GM12878 (cell line): ENCODE results near the gene MTFR1L. TPM values are rescaled to one million over a fixed set of nuclear protein-coding genes. Genes with fewer than 3 reads are reported as not detected.

Experiments used
- ASH2L ChIP-seq: fragments of 300-600, 200-600 bp; sonication (generic); IDR thresholded peaks from 2 replicates; pipeline ENCODE4 v1.6.1; 2017; ENCODE audit warnings: low read depth, mild to moderate bottlenecking, borderline replicate concordance
- HDGF ChIP-seq: fragments of 450-650 bp; IDR thresholded peaks from 2 replicates; pipeline ENCODE4 v1.6.1; 2016; ENCODE audit warnings: antibody characterized with exemption
- MXI1 ChIP-seq: fragments of 150-350 bp; IDR thresholded peaks from 2 replicates; pipeline ENCODE4 v1.6.1; 2011; ENCODE audit warnings: low read depth, mild to moderate bottlenecking, inconsistent platforms, low read length, improper control_type of control experiment
- PAX8 ChIP-seq: fragments of 450-650 bp; IDR thresholded peaks from 2 replicates; pipeline ENCODE4 v1.6.1; 2017; ENCODE audit warnings: mild to moderate bottlenecking, moderate library complexity
- POLR2AphosphoS2 ChIP-seq: IDR thresholded peaks from 2 replicates; pipeline ENCODE4 v1.6.1; 2011; ENCODE audit warnings: low read depth, mild to moderate bottlenecking, low read length, improper control_type of control experiment, moderate library complexity
- RBBP5 ChIP-seq: fragments of 200-600 bp; sonication (generic); conservative IDR thresholded peaks from 2 replicates; pipeline ENCODE4 v1.6.1; 2016
- RUNX3 ChIP-seq: IDR thresholded peaks from 2 replicates; pipeline ENCODE4 v1.6.1; 2012; ENCODE audit warnings: low read length, inconsistent platforms
- SIN3A ChIP-seq: IDR thresholded peaks from 2 replicates; pipeline ENCODE4 v1.6.1; 2012; ENCODE audit warnings: low read depth, low read length, improper control_type of control experiment
- SPI1 ChIP-seq: IDR thresholded peaks from 2 replicates; pipeline ENCODE4 v1.6.1; 2011; ENCODE audit warnings: low read depth, mild to moderate bottlenecking, low read length, moderate library complexity, borderline replicate concordance; ENCODE audit not compliant: insufficient read depth
- SUPT20H ChIP-seq: IDR thresholded peaks from 2 replicates; pipeline ENCODE4 v1.6.1; 2011; ENCODE audit warnings: low read depth, mild to moderate bottlenecking, low read length, moderate library complexity, borderline replicate concordance; ENCODE audit not compliant: control insufficient read depth
- ZNF207 ChIP-seq: fragments of 450-650 bp; IDR thresholded peaks from 2 replicates; pipeline ENCODE4 v1.6.1; 2014; ENCODE audit warnings: antibody characterized with exemption, mild to moderate bottlenecking, borderline replicate concordance
- ZNF217 ChIP-seq: fragments of 450-650 bp; IDR thresholded peaks from 2 replicates; pipeline ENCODE4 v1.6.1; 2017; ENCODE audit warnings: antibody characterized with exemption, mild to moderate bottlenecking
- polyA plus RNA-seq, 11 experiments: library from polyadenylated mRNA; depleted of rRNA in 4 of 11; unstranded in 6 of 11; stranded (reverse) in 5 of 11; fragments of >200 nt; fragmentation: Nextera tagmentation in 4 of 11; fragmentation: Illumina TruSeq in 1 of 11; extraction: Ambion mirVana in 4 of 11; extraction: Trizol in 1 of 11; gene quantifications; 1 replicate in 1 of 11; 2 replicates in 10 of 11; pipeline versions ENCODE4 v1.2.1 to v1.2.3, GENCODE V29; 2011 to 2016; ENCODE audit warnings: inconsistent platforms in 2 of 11, missing spikeins in 2 of 11, low read depth in 1 of 11
- total RNA-seq, 4 experiments: library from RNA; depleted of rRNA in 3 of 4; stranded (reverse); fragments of >200 nt in 3 of 4; fragmentation: Illumina TruSeq in 1 of 4; extraction: Trizol in 1 of 4; gene quantifications; 2 replicates each; pipeline versions ENCODE4 v1.2.1 to v1.2.3, GENCODE V29; 2013 to 2021
- TF ChIP-seq, protein P1 (sequence below): fragments of 450-650 bp; formaldehyde crosslinking; IDR thresholded peaks from 2 replicates; pipeline ENCODE4 v1.5.0; 2022; ENCODE audit warnings: mild to moderate bottlenecking, missing genetic modification characterization
- TF ChIP-seq, protein P2 (sequence below): fragments of 450-650 bp; IDR thresholded peaks from 2 replicates; pipeline ENCODE4 v1.6.1; 2017; ENCODE audit warnings: borderline replicate concordance
- TF ChIP-seq, protein P3 (sequence below): fragments of 450-650 bp; IDR thresholded peaks from 2 replicates; pipeline ENCODE4 v1.6.1; 2016; ENCODE audit warnings: mild to moderate bottlenecking
- TF ChIP-seq, protein P4 (sequence below): IDR thresholded peaks from 2 replicates; pipeline ENCODE4 v1.6.1; 2011; ENCODE audit warnings: borderline replicate concordance, low read depth, mild to moderate bottlenecking, moderate library complexity, low read length; ENCODE audit not compliant: insufficient read depth, poor library complexity, severe bottlenecking
- TF ChIP-seq, protein P5 (sequence below): fragments of 450-650 bp; IDR thresholded peaks from 2 replicates; pipeline ENCODE4 v1.6.1; 2017; ENCODE audit warnings: mild to moderate bottlenecking, low read depth, inconsistent platforms; ENCODE audit not compliant: poor library complexity, severe bottlenecking

MTFR1L gene
- total and polyA plus RNA-seq, 10 of the 15 experiments (the other 5 are each of a cell fraction or from before 2014, with no cell fraction given): 16.9 to 44.2 (median 30.3) TPM

DNA sequence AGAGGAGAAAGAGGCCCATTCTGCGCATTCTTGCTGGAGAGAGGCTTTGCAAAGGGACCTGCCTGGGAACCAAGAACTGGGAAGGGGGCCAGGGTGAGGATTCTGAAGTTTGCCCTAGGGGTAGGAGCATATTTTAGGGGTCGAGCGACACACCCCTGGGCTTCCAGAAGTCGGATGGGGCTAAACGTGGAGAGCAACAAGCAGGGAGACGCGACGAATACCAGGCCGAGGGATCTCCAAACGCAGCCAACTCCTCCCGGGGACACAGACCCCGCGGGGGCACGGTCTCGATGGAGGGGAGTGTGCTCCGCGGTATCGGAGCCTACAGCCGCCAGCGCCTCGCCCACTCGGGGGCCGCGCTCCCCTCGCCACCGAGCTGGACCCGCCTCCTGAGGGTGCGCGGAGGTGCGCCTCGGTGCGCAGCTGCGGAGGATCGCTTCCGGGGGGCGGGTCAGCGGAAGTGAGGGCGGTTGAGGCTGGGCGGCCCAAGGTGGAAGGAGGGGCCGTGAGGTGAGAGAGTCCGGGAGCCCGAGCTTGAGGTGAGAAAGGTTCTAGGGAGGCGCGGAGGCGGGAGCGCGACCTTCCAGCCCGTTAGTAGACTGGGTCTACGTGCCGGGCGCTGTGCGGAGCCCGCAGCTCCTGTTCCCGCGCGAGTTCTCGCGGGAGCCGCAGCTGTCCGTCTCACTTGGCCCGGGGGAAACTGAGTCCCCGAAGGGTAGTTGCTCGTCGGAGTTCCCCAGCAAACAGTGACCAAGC is at the start of gene MTFR1L (continued):
- TF ChIP-seq SUPT20H (no peak), POLR2AphosphoS2 (0 out of 2 replicates have a peak, but pooled peaks have one; percentile 42), SPI1 (peak; percentile 12; the same call in 1 of the 2 replicates), PAX8 (no peak), RUNX3 (peak; percentile 51; the same call in 1 of the 2 replicates), ZNF207 (0 out of 2 replicates have a peak, but pooled peaks have one; percentile 29), ZNF217 (no peak), MXI1 (0 out of 2 replicates have a peak, but pooled peaks have one; percentile 19), HDGF (peak; percentile 94), SIN3A (peak; percentile 44; the same call in 1 of the 2 replicates), ASH2L (no peak), RBBP5 (no peak)
- TF ChIP-seq, protein P1, sequence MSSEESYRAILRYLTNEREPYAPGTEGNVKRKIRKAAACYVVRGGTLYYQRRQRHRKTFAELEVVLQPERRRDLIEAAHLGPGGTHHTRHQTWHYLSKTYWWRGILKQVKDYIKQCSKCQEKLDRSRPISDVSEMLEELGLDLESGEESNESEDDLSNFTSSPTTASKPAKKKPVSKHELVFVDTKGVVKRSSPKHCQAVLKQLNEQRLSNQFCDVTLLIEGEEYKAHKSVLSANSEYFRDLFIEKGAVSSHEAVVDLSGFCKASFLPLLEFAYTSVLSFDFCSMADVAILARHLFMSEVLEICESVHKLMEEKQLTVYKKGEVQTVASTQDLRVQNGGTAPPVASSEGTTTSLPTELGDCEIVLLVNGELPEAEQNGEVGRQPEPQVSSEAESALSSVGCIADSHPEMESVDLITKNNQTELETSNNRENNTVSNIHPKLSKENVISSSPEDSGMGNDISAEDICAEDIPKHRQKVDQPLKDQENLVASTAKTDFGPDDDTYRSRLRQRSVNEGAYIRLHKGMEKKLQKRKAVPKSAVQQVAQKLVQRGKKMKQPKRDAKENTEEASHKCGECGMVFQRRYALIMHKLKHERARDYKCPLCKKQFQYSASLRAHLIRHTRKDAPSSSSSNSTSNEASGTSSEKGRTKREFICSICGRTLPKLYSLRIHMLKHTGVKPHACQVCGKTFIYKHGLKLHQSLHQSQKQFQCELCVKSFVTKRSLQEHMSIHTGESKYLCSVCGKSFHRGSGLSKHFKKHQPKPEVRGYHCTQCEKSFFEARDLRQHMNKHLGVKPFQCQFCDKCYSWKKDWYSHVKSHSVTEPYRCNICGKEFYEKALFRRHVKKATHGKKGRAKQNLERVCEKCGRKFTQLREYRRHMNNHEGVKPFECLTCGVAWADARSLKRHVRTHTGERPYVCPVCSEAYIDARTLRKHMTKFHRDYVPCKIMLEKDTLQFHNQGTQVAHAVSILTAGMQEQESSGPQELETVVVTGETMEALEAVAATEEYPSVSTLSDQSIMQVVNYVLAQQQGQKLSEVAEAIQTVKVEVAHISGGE (CRISPR knock-in tag): peak; percentile 28; the same call in 1 of the 2 replicates
- TF ChIP-seq, protein P2, sequence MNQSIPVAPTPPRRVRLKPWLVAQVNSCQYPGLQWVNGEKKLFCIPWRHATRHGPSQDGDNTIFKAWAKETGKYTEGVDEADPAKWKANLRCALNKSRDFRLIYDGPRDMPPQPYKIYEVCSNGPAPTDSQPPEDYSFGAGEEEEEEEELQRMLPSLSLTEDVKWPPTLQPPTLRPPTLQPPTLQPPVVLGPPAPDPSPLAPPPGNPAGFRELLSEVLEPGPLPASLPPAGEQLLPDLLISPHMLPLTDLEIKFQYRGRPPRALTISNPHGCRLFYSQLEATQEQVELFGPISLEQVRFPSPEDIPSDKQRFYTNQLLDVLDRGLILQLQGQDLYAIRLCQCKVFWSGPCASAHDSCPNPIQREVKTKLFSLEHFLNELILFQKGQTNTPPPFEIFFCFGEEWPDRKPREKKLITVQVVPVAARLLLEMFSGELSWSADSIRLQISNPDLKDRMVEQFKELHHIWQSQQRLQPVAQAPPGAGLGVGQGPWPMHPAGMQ: peak; percentile 55; the same call in 1 of the 2 replicates
- TF ChIP-seq, protein P3, sequence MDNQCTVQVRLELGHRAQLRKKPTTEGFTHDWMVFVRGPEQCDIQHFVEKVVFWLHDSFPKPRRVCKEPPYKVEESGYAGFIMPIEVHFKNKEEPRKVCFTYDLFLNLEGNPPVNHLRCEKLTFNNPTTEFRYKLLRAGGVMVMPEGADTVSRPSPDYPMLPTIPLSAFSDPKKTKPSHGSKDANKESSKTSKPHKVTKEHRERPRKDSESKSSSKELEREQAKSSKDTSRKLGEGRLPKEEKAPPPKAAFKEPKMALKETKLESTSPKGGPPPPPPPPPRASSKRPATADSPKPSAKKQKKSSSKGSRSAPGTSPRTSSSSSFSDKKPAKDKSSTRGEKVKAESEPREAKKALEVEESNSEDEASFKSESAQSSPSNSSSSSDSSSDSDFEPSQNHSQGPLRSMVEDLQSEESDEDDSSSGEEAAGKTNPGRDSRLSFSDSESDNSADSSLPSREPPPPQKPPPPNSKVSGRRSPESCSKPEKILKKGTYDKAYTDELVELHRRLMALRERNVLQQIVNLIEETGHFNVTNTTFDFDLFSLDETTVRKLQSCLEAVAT: no peak
- TF ChIP-seq, protein P4, sequence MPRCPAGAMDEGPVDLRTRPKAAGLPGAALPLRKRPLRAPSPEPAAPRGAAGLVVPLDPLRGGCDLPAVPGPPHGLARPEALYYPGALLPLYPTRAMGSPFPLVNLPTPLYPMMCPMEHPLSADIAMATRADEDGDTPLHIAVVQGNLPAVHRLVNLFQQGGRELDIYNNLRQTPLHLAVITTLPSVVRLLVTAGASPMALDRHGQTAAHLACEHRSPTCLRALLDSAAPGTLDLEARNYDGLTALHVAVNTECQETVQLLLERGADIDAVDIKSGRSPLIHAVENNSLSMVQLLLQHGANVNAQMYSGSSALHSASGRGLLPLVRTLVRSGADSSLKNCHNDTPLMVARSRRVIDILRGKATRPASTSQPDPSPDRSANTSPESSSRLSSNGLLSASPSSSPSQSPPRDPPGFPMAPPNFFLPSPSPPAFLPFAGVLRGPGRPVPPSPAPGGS: no peak
- TF ChIP-seq, protein P5, sequence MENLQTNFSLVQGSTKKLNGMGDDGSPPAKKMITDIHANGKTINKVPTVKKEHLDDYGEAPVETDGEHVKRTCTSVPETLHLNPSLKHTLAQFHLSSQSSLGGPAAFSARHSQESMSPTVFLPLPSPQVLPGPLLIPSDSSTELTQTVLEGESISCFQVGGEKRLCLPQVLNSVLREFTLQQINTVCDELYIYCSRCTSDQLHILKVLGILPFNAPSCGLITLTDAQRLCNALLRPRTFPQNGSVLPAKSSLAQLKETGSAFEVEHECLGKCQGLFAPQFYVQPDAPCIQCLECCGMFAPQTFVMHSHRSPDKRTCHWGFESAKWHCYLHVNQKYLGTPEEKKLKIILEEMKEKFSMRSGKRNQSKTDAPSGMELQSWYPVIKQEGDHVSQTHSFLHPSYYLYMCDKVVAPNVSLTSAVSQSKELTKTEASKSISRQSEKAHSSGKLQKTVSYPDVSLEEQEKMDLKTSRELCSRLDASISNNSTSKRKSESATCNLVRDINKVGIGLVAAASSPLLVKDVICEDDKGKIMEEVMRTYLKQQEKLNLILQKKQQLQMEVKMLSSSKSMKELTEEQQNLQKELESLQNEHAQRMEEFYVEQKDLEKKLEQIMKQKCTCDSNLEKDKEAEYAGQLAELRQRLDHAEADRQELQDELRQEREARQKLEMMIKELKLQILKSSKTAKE: no peak
